ENCODE results near the gene AFG1L.
"Not testable (repeated sequence)": the region's sequence is repeated elsewhere in the genome, so short reads cannot be mapped to it uniquely, and the experiment has no call there.

Gene AFG1L

DNA sequence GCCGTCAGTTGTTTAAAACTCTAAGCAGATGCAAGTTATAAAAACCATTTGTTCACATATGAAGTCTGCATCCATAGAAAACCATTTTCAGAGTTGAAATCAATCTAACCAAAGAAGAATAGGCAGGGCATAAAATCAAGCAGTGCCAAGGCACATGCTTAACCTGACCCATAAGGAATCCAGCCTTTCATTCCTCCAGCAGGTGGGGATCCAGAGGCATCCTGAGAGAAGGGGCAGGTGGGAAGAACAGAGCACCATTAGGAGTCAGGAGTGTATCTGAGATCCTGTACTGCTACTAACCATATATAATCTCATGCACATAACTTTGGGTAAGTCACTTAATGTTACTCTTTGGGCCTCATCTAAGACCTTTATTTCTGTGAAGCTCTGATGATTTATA is 236.5 kb downstream of the AFG1L start:
- Histone ChIP-seq H3K9ac (ENCODE audit: low read length) (no peak overlapping the region), H3K9me3 (ENCODE audit: low read length) (no peaks in the 10 kb centered on the region), H3K27me3 (ENCODE audit: control insufficient read depth in 1 of 2, insufficient read depth in 2 of 2, low read length in 2 of 2) (no peaks in the 10 kb centered on the region), H3K36me3 (ENCODE audit: insufficient read depth, low read length) (no peaks in the 10 kb centered on the region), H3K4me3 (ENCODE audit: low read depth in 1 of 2, low read length in 2 of 2) (no peak overlapping the region), H3K27ac (ENCODE audit: low read depth, low read length) (no peak overlapping the region), H3K4me1 (ENCODE audit: insufficient read depth, low read length) (no peaks in the 10 kb centered on the region)

DNA sequence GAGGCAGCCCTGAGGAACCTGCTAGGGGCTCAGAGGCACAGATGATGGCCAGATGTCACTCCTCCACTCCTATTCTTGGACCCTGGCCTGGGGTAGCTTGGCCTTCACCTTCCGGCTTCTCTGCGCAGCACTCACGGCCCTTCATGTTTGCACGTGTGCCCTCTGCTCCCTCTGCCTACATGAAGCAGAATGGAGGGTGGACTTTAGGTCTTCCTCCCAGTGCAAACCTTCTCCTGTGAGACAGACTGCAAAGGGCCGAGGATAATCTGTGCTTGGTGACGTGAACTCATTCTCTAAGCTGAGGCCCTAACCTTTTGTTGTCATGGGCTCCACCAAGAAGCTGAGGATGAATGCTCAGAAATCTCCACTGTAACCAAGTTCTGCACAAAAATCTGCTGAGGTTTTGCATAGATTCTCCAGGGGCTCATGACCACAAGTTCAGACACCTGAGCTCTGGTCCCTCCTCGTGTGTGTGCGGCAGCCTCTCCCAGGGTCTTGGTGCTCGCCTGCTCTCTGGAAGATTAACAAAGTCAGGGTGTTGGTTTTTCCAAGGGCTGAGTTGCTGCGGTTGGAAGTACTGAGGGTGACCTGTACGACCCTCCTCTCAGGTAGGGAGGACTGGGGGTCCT is 240.4 kb downstream of the AFG1L start:
- H3K9ac ChIP-seq (ENCODE audit: low read length), result no peak overlapping the region
- no peaks in the 10 kb centered on the region for H3K4me1 ChIP-seq (ENCODE audit: insufficient read depth, low read length)
- no peaks in the 10 kb centered on the region for H3K9me3 ChIP-seq (ENCODE audit: low read length)
- no peak overlapping the region for H3K27ac ChIP-seq (ENCODE audit: low read depth, low read length)
- H3K36me3 ChIP-seq (ENCODE audit: insufficient read depth, low read length), result no peaks in the 10 kb centered on the region
- no peaks in the 10 kb centered on the region for H3K27me3 ChIP-seq (ENCODE audit: control insufficient read depth in 1 of 2, insufficient read depth in 2 of 2, low read length in 2 of 2)
- no peak overlapping the region for H3K4me3 ChIP-seq (ENCODE audit: low read depth in 1 of 2, low read length in 2 of 2)

DNA sequence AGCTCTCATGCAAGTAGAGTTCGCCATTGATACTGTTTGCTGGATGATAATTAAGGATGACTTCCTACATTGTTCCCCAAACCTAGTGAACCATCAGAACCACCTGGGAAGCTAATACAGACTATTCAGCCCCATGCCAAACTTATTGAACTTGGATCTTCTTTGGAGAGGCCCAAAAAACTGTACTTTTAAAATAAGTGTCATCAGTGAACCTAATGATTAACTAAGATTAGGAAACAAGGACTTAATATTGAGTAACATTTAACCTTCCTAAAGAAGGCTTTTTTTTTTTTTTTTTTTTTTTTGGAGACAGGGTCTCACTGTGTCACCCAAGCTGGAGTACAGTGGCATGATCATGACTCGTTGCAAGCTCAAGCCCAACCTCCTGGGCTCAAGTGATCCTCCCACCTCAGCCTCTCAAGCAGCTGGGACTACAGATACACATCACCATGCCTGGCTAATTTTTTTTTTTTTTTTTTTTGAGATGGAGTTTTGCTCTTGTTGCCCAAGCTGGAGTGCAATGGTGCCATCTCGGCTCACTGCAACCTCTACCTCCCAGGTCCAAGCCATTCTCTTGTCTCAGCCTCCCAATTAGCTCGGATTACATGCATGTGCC is 241.2 kb downstream of the AFG1L start:
- H3K27ac ChIP-seq (ENCODE audit: low read depth, low read length); H3K9me3 ChIP-seq (ENCODE audit: low read length); H3K4me1 ChIP-seq (ENCODE audit: insufficient read depth, low read length); H3K27me3 ChIP-seq (ENCODE audit: control insufficient read depth in 1 of 2, insufficient read depth in 2 of 2, low read length in 2 of 2); H3K9ac ChIP-seq (ENCODE audit: low read length); H3K4me3 ChIP-seq (ENCODE audit: low read depth in 1 of 2, low read length in 2 of 2); H3K36me3 ChIP-seq (ENCODE audit: insufficient read depth, low read length): not testable (repeated sequence)

DNA sequence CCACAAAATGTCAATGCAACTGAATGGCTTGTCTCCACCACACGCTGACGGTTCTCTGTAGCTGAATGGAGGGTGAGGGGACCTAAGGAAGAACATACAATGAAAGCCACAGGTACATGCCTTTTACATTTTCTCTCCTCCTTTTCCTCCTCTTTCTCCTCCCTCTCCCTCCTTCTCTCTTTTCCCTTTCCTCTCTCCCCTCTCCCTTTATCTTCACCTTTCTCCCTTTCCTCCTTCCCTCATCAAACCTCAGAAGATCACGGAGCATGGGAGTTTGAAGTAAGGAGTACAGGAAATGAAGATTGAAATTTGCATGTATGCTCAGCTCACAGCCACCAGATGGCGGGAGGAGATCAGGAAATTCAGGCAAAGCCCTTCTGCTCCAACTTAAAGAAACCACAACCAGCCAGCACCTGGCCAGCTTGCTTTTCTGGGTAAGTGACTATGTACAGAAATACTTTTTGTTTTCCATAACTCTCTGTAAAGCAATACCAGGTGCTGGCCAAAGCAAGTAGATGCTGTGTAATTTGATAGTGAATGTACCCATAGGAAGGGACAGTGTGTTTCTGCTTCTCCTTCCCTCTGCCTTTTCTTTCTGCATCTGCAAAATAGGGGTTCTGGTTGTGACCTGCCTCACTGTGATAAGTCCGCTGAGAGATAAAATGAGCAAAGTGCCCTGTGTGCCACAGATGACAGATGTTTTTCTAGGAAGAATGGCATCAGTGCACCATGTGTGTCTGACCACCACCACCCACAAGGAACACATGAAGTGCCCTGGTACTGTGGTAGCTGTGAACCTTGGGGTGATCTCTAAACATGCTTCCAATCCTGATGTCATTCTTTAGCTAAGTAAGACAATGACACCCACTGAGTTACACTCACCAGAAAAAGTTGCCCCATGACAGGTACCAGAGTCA is 247.2 kb downstream of the AFG1L start:
- H3K4me3 ChIP-seq (ENCODE audit: low read depth in 1 of 2, low read length in 2 of 2), result no peak overlapping the region
- H3K27ac ChIP-seq (ENCODE audit: low read depth, low read length), result no peak overlapping the region
- H3K9me3 ChIP-seq (ENCODE audit: low read length), result no peaks in the 10 kb centered on the region
- no peaks in the 10 kb centered on the region for H3K27me3 ChIP-seq (ENCODE audit: control insufficient read depth in 1 of 2, insufficient read depth in 2 of 2, low read length in 2 of 2)
- H3K4me1 ChIP-seq (ENCODE audit: insufficient read depth, low read length), result peaks cover 14% of the 10 kb centered on the region
- no peak overlapping the region for H3K9ac ChIP-seq (ENCODE audit: low read length)
- H3K36me3 ChIP-seq (ENCODE audit: insufficient read depth, low read length), result no peaks in the 10 kb centered on the region

DNA sequence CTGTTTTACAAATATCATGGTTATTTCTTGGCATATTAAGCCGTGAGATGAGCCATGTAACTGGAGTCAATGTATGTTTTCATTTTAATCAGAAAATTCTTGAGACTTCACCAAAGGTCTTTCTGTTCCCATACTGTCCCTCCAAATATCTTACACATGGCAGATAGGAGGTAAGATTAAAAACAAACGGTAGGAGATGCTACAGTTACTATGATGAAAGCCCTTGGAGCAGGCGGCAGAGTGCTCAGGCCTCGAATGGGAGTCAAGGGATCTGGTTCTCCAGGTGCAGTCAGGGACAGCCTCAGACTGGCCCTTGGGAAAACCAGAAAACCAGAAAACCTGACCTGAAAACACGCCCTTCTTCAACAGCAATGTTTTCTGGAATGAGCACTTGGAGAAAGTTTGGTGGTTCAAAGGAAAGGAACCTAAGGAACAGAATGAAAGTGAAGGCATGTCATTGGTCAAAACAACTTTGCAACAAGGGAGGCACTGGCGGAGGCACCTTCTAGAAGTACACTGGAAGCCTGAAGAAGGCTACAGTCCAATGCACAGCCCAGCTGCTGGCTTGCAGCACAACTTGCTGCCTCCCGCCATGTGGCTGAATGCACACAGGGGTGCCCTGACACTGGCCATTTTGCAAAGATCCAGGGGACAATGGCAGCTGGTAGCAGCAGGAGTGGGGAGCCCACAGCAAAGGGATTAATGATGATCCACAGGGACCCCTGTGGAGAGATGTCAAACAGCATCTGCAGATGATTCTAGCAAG is 248.5 kb downstream of the AFG1L start:
- H3K27ac ChIP-seq (ENCODE audit: low read depth, low read length), result no peak overlapping the region
- H3K27me3 ChIP-seq (ENCODE audit: control insufficient read depth in 1 of 2, insufficient read depth in 2 of 2, low read length in 2 of 2), result no peaks in the 10 kb centered on the region
- H3K4me3 ChIP-seq (ENCODE audit: low read depth in 1 of 2, low read length in 2 of 2), result no peak overlapping the region
- no peaks in the 10 kb centered on the region for H3K9me3 ChIP-seq (ENCODE audit: low read length)
- H3K36me3 ChIP-seq (ENCODE audit: insufficient read depth, low read length), result no peaks in the 10 kb centered on the region
- H3K9ac ChIP-seq (ENCODE audit: low read length), result no peak overlapping the region
- H3K4me1 ChIP-seq (ENCODE audit: insufficient read depth, low read length), result peaks cover 14% of the 10 kb centered on the region

DNA sequence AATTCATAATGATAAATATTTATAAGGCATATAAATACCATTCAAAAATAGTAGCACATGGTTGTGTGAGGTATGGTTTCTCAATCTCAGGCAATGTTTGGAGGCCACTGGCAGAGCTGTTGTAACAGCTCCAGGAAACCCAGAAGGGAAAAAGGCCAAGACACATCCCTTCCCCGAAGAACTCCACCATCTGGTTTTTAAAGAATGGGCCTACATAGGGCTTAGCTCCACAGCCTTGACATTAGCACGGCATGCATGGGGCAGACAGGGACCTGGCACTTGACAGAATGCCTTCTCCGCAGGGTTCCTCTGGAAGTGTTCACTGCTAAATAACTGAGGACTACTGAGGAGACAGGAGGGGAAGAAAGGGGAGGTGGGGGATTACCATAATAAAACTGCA is 249.8 kb downstream of the AFG1L start:
- Histone ChIP-seq H3K9ac (ENCODE audit: low read length) (no peak overlapping the region), H3K36me3 (ENCODE audit: insufficient read depth, low read length) (no peaks in the 10 kb centered on the region), H3K4me1 (ENCODE audit: insufficient read depth, low read length) (peaks cover 14% of the 10 kb centered on the region), H3K27ac (ENCODE audit: low read depth, low read length) (no peak overlapping the region), H3K9me3 (ENCODE audit: low read length) (no peaks in the 10 kb centered on the region), H3K4me3 (ENCODE audit: low read depth in 1 of 2, low read length in 2 of 2) (no peak overlapping the region), H3K27me3 (ENCODE audit: control insufficient read depth in 1 of 2, insufficient read depth in 2 of 2, low read length in 2 of 2) (no peaks in the 10 kb centered on the region)

DNA sequence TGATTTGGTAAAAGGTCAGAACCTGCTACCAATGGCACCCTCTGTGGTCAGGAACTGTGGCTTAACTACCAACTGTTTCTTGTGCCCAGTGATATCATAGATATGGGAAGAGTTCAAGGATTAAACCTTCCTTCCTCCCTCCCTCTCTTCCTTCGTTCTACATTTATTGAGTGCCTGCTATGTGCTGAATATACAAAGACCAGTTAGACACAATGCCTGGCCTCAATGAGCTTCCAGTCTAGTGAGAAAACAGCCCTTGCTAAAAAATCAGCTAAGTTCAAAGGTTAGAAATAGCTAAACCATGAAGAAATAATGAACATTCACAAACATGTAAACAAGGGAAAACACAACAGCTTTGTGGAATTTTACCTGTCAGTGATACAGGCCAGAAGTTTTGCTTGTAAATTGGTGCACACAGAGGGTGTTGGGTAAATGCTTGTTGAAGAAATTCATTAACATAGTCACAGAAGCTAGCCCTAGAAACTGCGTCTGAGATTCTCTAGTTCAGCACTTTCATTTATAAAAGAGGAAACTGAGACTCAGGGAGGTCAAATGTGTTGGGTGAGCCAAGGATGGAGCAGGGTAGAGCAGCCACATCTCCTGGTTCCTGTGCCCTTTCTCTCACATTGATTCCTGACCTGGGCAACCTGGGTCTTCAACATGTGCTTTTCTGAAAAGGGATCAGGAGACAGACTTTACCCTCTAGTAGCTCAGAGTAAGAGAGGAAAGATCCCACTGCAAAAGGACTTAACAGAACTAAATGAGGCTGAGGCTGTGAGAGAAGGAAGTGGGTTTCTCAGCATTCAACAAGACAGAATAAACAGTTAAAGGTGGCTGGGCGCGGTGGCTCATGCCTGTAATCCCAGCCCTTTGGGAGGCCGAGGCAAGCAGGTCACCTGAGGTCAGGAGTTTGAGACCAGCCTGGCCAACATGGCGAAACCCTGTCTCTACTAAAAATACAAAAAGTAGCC is 251.5 kb downstream of the AFG1L start:
- Histone ChIP-seq H3K4me1 (ENCODE audit: insufficient read depth, low read length) (peaks cover 18% of the 10 kb centered on the region), H3K9ac (ENCODE audit: low read length) (no peak overlapping the region), H3K27ac (ENCODE audit: low read depth, low read length) (no peak overlapping the region)

DNA sequence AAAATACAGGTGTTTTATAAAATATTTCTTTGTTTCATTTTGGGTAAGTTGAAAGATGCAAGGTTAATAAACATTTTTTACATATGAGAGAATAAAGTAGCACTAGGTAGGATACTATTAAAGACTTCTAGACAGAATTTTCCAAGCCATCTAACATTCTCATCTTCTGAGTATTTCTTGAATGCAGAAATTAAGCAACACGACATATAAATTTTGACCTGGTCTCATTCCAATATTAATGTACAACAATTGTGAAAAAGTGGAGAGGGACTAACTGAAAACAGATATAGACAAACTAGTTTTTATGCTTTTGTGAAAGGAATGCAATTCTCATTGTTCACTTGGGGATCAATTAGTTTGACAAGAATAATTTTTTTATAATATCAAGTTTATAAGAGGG is 254.4 kb downstream of the AFG1L start:
- peaks cover 14% of the 10 kb centered on the region for H3K4me1 ChIP-seq (ENCODE audit: insufficient read depth, low read length)
- no peaks in the 10 kb centered on the region for H3K27me3 ChIP-seq (ENCODE audit: control insufficient read depth in 1 of 2, insufficient read depth in 2 of 2, low read length in 2 of 2)
- H3K4me3 ChIP-seq (ENCODE audit: low read depth in 1 of 2, low read length in 2 of 2), result no peak overlapping the region
- no peaks in the 10 kb centered on the region for H3K36me3 ChIP-seq (ENCODE audit: insufficient read depth, low read length)
- H3K9ac ChIP-seq (ENCODE audit: low read length), result no peak overlapping the region
- H3K27ac ChIP-seq (ENCODE audit: low read depth, low read length), result no peak overlapping the region
- no peaks in the 10 kb centered on the region for H3K9me3 ChIP-seq (ENCODE audit: low read length)

More for the DNA sequence above, 251.5 kb downstream of the AFG1L start:
- no peaks in the 10 kb centered on the region for H3K9me3 ChIP-seq (ENCODE audit: low read length)
- no peaks in the 10 kb centered on the region for H3K27me3 ChIP-seq (ENCODE audit: control insufficient read depth in 1 of 2, insufficient read depth in 2 of 2, low read length in 2 of 2)
- no peaks in the 10 kb centered on the region for H3K36me3 ChIP-seq (ENCODE audit: insufficient read depth, low read length)
- no peak overlapping the region for H3K4me3 ChIP-seq (ENCODE audit: low read depth in 1 of 2, low read length in 2 of 2)

DNA sequence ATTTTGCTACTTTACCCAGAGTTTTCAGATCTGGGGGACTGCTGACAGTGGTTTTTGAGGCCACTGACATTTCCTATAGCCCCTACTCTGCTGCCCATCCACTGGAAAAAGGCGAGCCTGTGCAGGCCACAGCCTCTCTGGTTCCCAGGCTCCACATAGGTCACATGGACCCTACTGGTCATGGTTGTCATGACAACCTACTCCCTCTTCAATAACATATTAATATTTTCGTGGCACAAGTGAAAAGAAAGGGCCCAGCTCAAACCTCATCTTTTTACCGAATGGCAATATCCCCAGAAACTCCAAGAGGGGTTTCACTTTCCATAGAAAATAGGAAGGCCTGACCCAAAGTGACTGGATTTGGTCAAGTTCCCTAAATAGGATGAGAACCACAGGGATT is 254.9 kb downstream of the AFG1L start:
- Histone ChIP-seq H3K36me3 (ENCODE audit: insufficient read depth, low read length) (no peaks in the 10 kb centered on the region), H3K4me1 (ENCODE audit: insufficient read depth, low read length) (peaks cover 14% of the 10 kb centered on the region), H3K27ac (ENCODE audit: low read depth, low read length) (no peak overlapping the region), H3K9me3 (ENCODE audit: low read length) (no peaks in the 10 kb centered on the region), H3K9ac (ENCODE audit: low read length) (no peak overlapping the region), H3K4me3 (ENCODE audit: low read depth in 1 of 2, low read length in 2 of 2) (no peak overlapping the region), H3K27me3 (ENCODE audit: control insufficient read depth in 1 of 2, insufficient read depth in 2 of 2, low read length in 2 of 2) (no peaks in the 10 kb centered on the region)

DNA sequence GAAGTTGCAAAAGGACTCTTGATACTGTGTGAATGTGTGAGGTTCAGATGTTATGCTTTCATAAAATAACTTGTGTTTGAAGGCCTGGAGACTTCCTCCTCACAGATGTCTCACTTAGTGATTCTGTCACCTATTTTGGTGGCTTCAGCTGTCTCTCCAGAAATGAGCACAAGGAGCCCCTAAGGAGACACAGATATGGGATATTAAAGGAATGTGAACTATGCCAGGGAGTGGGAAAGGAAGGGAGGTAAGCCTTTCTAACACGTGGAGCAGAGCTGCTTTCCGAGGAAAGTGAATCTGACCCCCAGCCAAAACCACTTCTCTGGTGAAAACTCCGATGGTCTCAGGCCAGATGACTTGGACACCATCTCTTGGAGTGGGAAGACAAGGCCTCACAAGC is 255.4 kb downstream of the AFG1L start:
- no peak overlapping the region for H3K27ac ChIP-seq (ENCODE audit: low read depth, low read length)
- H3K4me3 ChIP-seq (ENCODE audit: low read depth in 1 of 2, low read length in 2 of 2), result no peak overlapping the region
- H3K9ac ChIP-seq (ENCODE audit: low read length), result no peak overlapping the region
- peaks cover 14% of the 10 kb centered on the region for H3K4me1 ChIP-seq (ENCODE audit: insufficient read depth, low read length)
- no peaks in the 10 kb centered on the region for H3K36me3 ChIP-seq (ENCODE audit: insufficient read depth, low read length)
- no peaks in the 10 kb centered on the region for H3K27me3 ChIP-seq (ENCODE audit: control insufficient read depth in 1 of 2, insufficient read depth in 2 of 2, low read length in 2 of 2)
- no peaks in the 10 kb centered on the region for H3K9me3 ChIP-seq (ENCODE audit: low read length)

Data from muscle layer of colon (tissue), 2 donors.